HUES48 (cell line): ENCODE results near the gene SNRNP40.

Experiments
- H3K27ac ChIP-seq: one replicate; pipeline ENCODE4 v1.7.0; 2013; ENCODE audit warnings: low read depth, low read length, inconsistent platforms
- H3K27me3 ChIP-seq: 2 replicates; pipeline ENCODE4 v1.6.1; 2013; ENCODE audit warnings: mild to moderate bottlenecking, low read length; ENCODE audit not compliant: control insufficient read depth, insufficient read depth
- H3K36me3 ChIP-seq: 2 replicates; pipeline ENCODE4 v1.6.1; 2013; ENCODE audit warnings: low read length; ENCODE audit not compliant: control insufficient read depth, insufficient read depth
- H3K4me1 ChIP-seq: 2 replicates; pipeline ENCODE4 v1.6.1; 2013; ENCODE audit warnings: mild to moderate bottlenecking, low read length; ENCODE audit not compliant: control insufficient read depth, insufficient read depth
- H3K4me3 ChIP-seq: 2 replicates; pipeline ENCODE4 v1.5.1; 2013; ENCODE audit warnings: mild to moderate bottlenecking, low read depth, low read length
- H3K9ac ChIP-seq: 2 replicates; pipeline ENCODE4 v1.6.1; 2013; ENCODE audit warnings: mild to moderate bottlenecking, low read depth, low read length, moderate library complexity
- H3K9me3 ChIP-seq: 2 replicates; pipeline ENCODE4 v1.6.1; 2013; ENCODE audit warnings: low read length; ENCODE audit not compliant: control insufficient read depth, insufficient read depth

SNRNP40 gene

DNA sequence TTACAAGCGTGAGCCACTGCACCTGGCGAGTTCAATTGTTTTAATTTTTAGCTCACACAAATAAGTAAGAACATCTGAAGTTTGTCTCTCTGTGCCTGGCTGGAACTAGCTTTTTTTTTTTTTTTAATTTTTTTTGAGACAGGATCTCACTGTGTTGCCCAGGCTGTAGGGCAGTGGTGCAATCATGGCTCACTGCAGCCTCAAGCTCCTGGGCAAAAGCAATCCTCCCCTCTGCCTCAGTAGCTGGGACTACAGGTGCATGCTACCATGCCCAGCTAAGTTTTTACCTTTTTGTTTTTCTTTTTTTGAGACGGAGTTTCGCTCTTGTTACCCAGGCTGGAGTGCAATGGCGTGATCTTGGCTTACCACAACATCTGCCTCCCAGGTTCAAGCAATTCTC lies 64.8 kb downstream of the SNRNP40 start:
- H3K36me3 ChIP-seq: no peaks in the 10 kb centered on the region
- no peak overlapping the region for H3K9ac ChIP-seq
- H3K4me3 ChIP-seq: no peak overlapping the region
- H3K9me3 ChIP-seq: no peaks in the 10 kb centered on the region
- no peaks in the 10 kb centered on the region for H3K27me3 ChIP-seq
- no peaks in the 10 kb centered on the region; the same call in 1 of the 2 replicates for H3K4me1 ChIP-seq
- no peak overlapping the region for H3K27ac ChIP-seq

DNA sequence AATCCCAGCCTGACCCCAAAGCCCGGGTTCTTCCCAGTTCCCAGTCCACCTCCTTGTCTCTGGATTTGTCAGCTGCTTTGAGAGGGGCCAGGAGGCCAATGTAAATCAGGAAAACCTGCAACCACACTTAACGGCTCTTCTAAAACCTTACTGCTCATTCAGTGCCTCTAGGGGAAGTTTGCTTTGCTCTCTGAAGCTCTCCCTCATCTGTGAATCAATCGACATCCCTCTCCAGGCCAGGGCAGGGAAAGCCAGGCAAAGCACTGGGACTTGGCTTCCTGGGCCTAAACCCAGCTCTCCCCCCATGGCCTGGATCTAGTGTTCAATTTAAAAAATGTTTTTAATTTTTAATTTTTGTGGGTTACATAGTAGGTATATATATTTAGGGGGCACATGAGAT lies 66.2 kb downstream of the SNRNP40 start:
- Histone ChIP-seq H3K27me3 (no peaks in the 10 kb centered on the region), H3K36me3 (no peaks in the 10 kb centered on the region), H3K27ac (no peak overlapping the region), H3K9me3 (no peaks in the 10 kb centered on the region), H3K4me1 (no peaks in the 10 kb centered on the region; the same call in 1 of the 2 replicates), H3K9ac (no peak overlapping the region), H3K4me3 (no peak overlapping the region)

DNA sequence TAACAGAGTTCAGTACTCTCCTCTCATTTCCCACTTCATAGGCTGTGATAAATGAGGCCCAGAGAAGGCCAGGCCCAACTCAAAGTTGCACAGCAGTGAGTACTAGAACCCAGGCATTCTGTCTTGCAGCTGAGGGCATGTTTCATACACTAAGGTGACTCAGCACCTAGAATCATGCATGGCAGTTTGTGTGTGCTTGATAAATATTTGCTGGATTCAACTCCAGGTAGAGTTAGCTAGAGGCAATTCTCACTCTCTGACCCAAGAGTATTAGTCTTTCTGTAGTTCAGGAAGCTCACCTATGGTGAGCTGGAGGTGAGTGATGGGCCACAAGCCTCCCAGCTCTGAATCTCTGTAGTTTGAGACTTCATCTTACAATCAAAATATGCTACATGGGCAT lies 67.6 kb downstream of the SNRNP40 start:
- Histone ChIP-seq H3K9ac (no peak overlapping the region), H3K9me3 (no peaks in the 10 kb centered on the region), H3K27ac (no peak overlapping the region), H3K36me3 (no peaks in the 10 kb centered on the region), H3K4me3 (no peak overlapping the region), H3K27me3 (no peaks in the 10 kb centered on the region), H3K4me1 (no peaks in the 10 kb centered on the region; the same call in 1 of the 2 replicates)

DNA sequence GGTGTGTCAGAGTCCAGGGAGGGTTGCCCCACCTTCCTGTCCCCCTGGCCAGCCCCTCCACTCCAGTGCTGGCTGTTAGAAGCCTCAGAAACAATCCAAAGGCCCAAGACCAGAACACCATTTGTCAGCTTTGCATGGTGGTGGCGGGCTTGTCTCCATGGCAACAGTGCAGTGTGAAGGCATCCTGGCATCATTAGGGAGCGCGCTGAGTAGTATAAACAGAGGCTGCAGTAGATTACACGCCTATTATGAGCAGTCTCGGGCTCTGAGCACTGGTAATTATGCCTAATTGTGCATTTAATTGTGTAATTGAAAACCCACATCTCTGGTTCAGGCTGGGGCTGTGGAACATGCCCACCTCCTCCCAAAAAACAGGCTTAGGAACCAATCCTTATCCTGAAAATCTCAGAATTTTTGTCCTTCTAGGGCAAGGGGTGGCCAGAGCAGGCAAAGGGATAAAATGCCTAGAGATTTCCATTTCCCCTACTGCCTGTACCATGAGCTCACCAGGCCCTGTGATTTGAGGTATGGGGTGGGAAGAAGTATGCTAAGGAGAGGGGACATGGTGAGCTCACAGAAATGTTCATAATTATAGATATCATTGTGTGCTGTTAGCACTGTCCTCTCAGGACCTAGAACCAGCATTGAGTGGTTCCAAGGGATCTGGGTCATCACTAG lies 68.6 kb downstream of the SNRNP40 start:
- no peaks in the 10 kb centered on the region for H3K27me3 ChIP-seq

DNA sequence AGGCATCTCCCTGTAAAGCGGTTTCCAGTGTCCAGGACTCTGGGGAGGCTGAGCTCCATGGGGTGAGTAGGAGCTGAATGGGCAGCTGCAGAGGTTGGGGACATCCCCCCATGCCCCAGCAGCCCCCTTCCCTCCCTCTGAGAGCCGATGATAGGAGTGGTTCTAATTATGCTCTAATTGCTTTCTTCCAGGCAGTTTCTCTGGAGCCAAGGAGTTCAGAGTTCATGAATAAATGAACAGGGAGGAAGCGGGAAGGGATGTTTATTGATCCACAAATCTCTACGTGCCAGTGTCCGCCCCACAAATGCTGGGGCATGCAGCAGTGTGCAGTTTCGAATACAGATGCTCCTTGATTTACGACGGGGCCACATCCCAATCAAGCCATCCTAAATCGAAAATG lies 72.5 kb downstream of the SNRNP40 start:
- Histone ChIP-seq H3K27me3 (no peaks in the 10 kb centered on the region), H3K36me3 (no peaks in the 10 kb centered on the region), H3K4me1 (0 out of 2 replicates have a peak, but pooled peaks cover 4% of the 10 kb centered on the region), H3K9ac (no peak overlapping the region), H3K27ac (no peak overlapping the region), H3K4me3 (no peak overlapping the region), H3K9me3 (no peaks in the 10 kb centered on the region)

More for the DNA sequence above, 68.6 kb downstream of the SNRNP40 start:
- Histone ChIP-seq H3K36me3 (no peaks in the 10 kb centered on the region), H3K9ac (no peak overlapping the region), H3K9me3 (no peaks in the 10 kb centered on the region), H3K4me3 (no peak overlapping the region), H3K27ac (no peak overlapping the region), H3K4me1 (no peaks in the 10 kb centered on the region)

DNA sequence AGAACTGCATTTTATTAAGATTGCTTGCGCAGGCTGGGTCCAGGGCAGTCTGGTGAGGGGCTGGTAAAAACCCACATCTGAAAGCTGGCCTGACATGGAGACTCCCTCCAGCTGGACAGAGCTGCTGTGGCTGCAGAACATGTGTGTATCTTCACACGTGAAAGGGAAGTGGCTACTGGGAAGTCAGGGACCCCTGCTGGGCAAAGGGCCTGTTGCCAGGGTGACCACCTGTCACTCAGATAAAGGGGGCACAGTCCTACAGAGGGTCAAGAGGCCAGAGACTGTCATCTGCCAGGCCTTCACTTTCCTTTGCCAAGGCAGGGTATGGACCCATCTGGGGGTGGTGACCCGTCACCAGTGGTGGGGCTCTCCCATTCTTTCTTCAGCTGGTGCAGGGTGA lies 74.4 kb downstream of the SNRNP40 start:
- Histone ChIP-seq H3K4me3 (no peak overlapping the region), H3K27me3 (no peaks in the 10 kb centered on the region), H3K4me1 (0 out of 2 replicates have a peak, but pooled peaks cover 4% of the 10 kb centered on the region), H3K9me3 (no peaks in the 10 kb centered on the region), H3K9ac (no peak overlapping the region), H3K36me3 (no peaks in the 10 kb centered on the region), H3K27ac (no peak overlapping the region)

DNA sequence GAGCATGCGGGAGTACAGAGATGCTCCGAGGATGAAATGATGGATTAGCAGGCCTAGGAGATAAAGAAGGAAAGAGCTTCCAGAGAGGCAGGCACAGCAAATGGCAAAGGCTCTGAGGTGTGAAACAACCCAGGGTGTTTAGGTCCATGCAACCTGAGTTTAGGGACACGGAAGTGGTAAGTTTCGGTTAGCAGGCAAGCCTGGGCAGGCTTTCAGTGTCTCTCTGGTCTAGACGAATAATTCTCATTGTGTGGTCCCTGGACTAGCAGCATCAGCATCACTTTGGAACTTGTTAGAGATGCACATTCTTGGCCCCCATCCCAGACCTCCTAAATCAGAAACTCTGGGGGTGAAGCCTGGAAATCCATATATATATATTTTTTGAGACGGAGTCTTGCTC lies 75.5 kb downstream of the SNRNP40 start:
- Histone ChIP-seq H3K36me3 (no peaks in the 10 kb centered on the region), H3K9me3 (no peaks in the 10 kb centered on the region), H3K27me3 (no peaks in the 10 kb centered on the region), H3K27ac (no peak overlapping the region), H3K9ac (no peak overlapping the region), H3K4me1 (peaks cover 8% of the 10 kb centered on the region), H3K4me3 (no peak overlapping the region)

DNA sequence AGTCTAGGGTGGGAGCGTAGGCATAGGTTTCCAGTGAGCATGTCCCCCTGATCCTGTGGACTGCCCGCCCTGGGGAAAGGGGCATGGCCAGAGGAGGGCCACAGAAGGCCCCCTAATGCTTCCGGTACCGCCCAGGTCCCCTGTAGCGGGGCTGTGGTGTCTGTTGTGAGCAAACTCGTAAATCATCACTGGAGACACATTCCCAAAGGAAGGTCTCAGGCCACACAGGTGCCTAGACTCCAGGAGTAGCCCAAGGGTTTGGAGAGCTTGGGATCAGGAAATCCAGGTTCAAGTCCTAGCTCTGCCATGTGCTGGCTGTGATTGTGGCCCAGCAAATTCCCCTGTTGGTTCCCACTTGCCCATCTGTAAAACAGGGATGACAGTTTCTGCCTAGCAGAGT lies 77.1 kb downstream of the SNRNP40 start:
- no peaks in the 10 kb centered on the region for H3K27me3 ChIP-seq
- peaks cover 13% of the 10 kb centered on the region for H3K4me1 ChIP-seq
- H3K9ac ChIP-seq: no peak overlapping the region
- H3K36me3 ChIP-seq: no peaks in the 10 kb centered on the region
- no peak overlapping the region for H3K27ac ChIP-seq
- H3K9me3 ChIP-seq: no peaks in the 10 kb centered on the region
- H3K4me3 ChIP-seq: no peak overlapping the region

DNA sequence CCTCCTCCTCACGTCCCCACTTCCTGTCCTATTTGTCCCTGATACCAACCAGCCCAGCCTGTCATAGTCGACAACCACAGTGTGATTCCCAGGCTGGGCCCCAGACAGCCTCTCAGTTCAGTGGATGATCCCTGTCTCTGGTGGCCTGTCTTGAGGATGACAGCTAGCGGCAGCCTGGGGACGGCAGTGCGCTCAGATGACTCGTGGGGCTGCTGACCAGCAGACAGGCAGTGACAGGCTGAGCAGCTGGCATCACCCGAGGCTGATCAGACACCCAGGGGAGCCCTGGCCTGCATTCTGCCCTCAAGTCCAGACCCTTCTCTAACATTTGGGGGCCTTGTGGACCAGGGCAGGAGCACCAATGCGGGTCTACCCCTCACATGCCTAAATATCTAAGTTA lies 77.9 kb downstream of the SNRNP40 start:
- H3K27ac ChIP-seq: no peak overlapping the region
- no peaks in the 10 kb centered on the region for H3K27me3 ChIP-seq
- no peaks in the 10 kb centered on the region for H3K36me3 ChIP-seq
- H3K4me1 ChIP-seq: peaks cover 13% of the 10 kb centered on the region
- H3K9me3 ChIP-seq: no peaks in the 10 kb centered on the region
- H3K9ac ChIP-seq: no peak overlapping the region
- H3K4me3 ChIP-seq: no peak overlapping the region

DNA sequence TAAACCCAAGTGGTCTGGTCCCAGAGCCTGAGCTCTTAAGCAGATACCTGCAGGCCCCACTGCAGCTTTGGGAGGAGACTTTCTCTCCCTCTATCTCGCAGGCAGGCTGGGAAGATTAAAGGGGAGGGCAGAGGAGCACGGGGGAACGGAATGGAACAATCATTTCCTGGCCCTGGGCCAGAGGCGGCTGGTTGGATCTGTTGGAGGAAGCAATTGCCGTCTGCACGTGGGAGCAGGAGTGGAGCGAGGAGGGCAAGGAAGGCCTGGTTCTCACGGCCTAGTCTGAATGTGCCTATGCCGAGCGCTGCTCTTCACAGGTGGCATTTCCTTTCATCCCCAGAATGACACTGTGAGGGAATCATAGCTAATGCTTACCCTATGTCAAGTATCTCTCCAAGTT lies 80.6 kb downstream of the SNRNP40 start:
- Histone ChIP-seq H3K9ac (no peak overlapping the region), H3K4me3 (no peak overlapping the region), H3K9me3 (no peaks in the 10 kb centered on the region), H3K27ac (peak overlapping the region; percentile 42), H3K4me1 (peaks cover 12% of the 10 kb centered on the region), H3K36me3 (no peaks in the 10 kb centered on the region), H3K27me3 (no peaks in the 10 kb centered on the region)

DNA sequence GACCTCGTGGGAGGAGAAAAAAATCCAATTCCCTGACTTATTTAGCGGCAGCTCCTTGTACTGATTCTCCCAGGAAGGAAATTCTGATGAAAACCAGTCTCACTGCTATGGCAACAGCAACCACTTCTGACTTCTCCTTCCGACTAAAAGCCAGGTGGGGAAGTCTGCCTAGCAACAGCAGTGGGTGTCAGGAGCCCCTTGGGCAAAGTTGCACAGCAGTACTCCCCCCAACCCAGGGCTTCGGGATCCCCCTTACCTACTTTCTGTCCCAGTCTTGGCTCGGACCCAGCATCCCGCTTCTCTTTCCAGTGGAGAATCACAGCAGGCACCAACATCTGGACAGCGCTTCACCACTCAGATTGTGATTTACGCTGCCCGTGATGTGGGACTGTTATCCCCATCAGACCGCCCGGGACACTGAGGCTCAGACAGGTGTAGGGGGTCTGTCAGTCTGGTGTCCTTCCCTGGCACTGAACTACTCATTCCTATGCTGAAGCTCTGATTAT lies 81.5 kb downstream of the SNRNP40 start:
- Histone ChIP-seq H3K27ac (no peak overlapping the region), H3K4me1 (peaks cover 9% of the 10 kb centered on the region), H3K9me3 (no peaks in the 10 kb centered on the region), H3K9ac (no peak overlapping the region), H3K27me3 (no peaks in the 10 kb centered on the region), H3K4me3 (no peak overlapping the region), H3K36me3 (no peaks in the 10 kb centered on the region)
